ENCODE results near the gene KIRREL3. TPM values are rescaled to one million over a fixed set of nuclear protein-coding genes. Genes with fewer than 3 reads are reported as not detected.

The KIRREL3 gene
- total and polyA plus RNA-seq, 9 of the 15 experiments (the other 6 are each of a cell fraction or from before 2014, with no cell fraction given) = 0.04 to 0.10 TPM; not detected in 7

DNA sequence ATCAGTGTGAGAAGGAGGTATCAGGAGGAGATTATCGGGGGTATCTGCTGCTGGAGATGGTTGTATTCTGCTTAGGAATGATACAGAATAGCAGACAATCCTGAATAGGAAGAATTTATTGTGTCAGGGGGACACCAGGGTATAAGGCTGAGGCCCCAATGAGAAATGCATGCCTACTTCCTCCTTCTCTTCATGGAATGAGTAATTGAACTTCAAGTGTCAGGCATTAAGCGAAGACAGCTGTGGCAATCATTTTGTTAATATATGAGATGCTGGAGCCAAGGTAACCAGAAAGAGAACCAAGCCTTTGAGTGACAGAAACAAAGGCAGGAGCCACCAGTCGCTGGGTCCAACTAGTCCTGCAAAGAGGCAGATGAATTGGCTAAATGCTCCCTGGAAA, 49.1 kb downstream of the KIRREL3 start:
- ATAC-seq = no peak
- Histone ChIP-seq H3K27ac (ENCODE audit: extremely low read depth, low read depth, low read length) (no peak overlapping the region), H3K36me3 (ENCODE audit: control insufficient read depth, insufficient read depth, low read length) (no peaks in the 10 kb centered on the region), H3K4me1 (replicated peaks in 1 of 2; ENCODE audit: control insufficient read depth in 2 of 2, insufficient read depth in 2 of 2, low read length in 2 of 2) (no peaks in the 10 kb centered on the region), H3K27me3 (ENCODE audit: control insufficient read depth in 2 of 2, insufficient read depth in 2 of 2, low read length in 2 of 2) (no peaks in the 10 kb centered on the region), H3K4me2 (ENCODE audit: insufficient read depth, low read length) (no peak overlapping the region), H2AFZ (ENCODE audit: low read depth, low read length) (no peak overlapping the region), H3K4me3 (no peak overlapping the region), H3K9me3 (replicated peaks; ENCODE audit: control insufficient read depth, insufficient read depth, low read depth, low read length) (no peaks in the 10 kb centered on the region), H3K9ac (ENCODE audit: insufficient read depth in 1 of 2, low read depth in 2 of 2, low read length in 2 of 2) (no peak overlapping the region), H3K9me1 (ENCODE audit: control insufficient read depth, insufficient read depth, low read length) (no peaks in the 10 kb centered on the region), H3K79me2 (ENCODE audit: control insufficient read depth, insufficient read depth, low read length) (no peaks in the 10 kb centered on the region), H4K20me1 (replicated peaks; ENCODE audit: control insufficient read depth, insufficient read depth, low read length) (no peaks in the 10 kb centered on the region; the same call in 1 of the 2 replicates)
- no peak for DNase-seq (ENCODE audit: extremely low read depth in 1 of 4, low spot score in 3 of 4)
- no TSS peak for BruUV-seq (replicated peaks)
- ChIA-PET POLR2A (no interaction called here), CTCF (ENCODE audit: low intra/inter-chr PET ratio) (no interaction called here)
- 0% methylated on average over 3 of the region's 3 CpGs for WGBS (ENCODE audit: insufficient coverage, low coverage, missing lambda C conversion rate)
- in situ Hi-C loops (cut with MboI) (no loop called here), intact Hi-C loops (cut with micrococcal nuclease) (no loop called here)
- no peak for FAIRE-seq
- TF ChIP-seq MCM5 (IDR thresholded peaks at IDR 0.05; ENCODE audit: low read depth) (no peak), GABPB2 (CRISPR knock-in tag; conservative IDR thresholded peaks at IDR 0.05) (no peak), ZNF280B (CRISPR knock-in tag; IDR thresholded peaks at IDR 0.05) (no peak), NCOA4 (IDR thresholded peaks at IDR 0.05; ENCODE audit: partially characterized antibody) (no peak), CREBBP (IDR thresholded peaks at IDR 0.05; ENCODE audit: low read depth, low read length) (no peak), TEAD1 (CRISPR knock-in tag; IDR thresholded peaks at IDR 0.05) (no peak), E2F8 (IDR thresholded peaks at IDR 0.05; ENCODE audit: low read depth, partially characterized antibody) (no peak), FOXJ2 (tag; IDR thresholded peaks at IDR 0.05) (no peak), THRAP3 (IDR thresholded peaks at IDR 0.05; ENCODE audit: borderline replicate concordance) (no peak)
- TF ChIP-seq, protein P1, sequence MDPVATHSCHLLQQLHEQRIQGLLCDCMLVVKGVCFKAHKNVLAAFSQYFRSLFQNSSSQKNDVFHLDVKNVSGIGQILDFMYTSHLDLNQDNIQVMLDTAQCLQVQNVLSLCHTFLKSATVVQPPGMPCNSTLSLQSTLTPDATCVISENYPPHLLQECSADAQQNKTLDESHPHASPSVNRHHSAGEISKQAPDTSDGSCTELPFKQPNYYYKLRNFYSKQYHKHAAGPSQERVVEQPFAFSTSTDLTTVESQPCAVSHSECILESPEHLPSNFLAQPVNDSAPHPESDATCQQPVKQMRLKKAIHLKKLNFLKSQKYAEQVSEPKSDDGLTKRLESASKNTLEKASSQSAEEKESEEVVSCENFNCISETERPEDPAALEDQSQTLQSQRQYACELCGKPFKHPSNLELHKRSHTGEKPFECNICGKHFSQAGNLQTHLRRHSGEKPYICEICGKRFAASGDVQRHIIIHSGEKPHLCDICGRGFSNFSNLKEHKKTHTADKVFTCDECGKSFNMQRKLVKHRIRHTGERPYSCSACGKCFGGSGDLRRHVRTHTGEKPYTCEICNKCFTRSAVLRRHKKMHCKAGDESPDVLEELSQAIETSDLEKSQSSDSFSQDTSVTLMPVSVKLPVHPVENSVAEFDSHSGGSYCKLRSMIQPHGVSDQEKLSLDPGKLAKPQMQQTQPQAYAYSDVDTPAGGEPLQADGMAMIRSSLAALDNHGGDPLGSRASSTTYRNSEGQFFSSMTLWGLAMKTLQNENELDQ (CRISPR knock-in tag; IDR thresholded peaks at IDR 0.05; ENCODE audit: borderline replicate concordance) = no peak
- TF ChIP-seq, protein P2, sequence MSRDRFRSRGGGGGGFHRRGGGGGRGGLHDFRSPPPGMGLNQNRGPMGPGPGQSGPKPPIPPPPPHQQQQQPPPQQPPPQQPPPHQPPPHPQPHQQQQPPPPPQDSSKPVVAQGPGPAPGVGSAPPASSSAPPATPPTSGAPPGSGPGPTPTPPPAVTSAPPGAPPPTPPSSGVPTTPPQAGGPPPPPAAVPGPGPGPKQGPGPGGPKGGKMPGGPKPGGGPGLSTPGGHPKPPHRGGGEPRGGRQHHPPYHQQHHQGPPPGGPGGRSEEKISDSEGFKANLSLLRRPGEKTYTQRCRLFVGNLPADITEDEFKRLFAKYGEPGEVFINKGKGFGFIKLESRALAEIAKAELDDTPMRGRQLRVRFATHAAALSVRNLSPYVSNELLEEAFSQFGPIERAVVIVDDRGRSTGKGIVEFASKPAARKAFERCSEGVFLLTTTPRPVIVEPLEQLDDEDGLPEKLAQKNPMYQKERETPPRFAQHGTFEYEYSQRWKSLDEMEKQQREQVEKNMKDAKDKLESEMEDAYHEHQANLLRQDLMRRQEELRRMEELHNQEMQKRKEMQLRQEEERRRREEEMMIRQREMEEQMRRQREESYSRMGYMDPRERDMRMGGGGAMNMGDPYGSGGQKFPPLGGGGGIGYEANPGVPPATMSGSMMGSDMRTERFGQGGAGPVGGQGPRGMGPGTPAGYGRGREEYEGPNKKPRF (IDR thresholded peaks at IDR 0.05; ENCODE audit: low read depth, low read length) = no peak

All from K562 (cell line).